B cell (primary cell): ENCODE measurements around the gene PHYHIPL. TPM values are rescaled to one million over a fixed set of nuclear protein-coding genes. Genes with fewer than 3 reads are reported as not detected.

Source experiments
- ATAC-seq: fragments of 200-7000 bp; cut with Tn5 transposase; one replicate; pipeline ENCODE4 v1.10.0; 2021; ENCODE audit warnings: low read depth, mild to moderate bottlenecking, moderate number of reproducible peaks, moderate library complexity
- CTCF ChIA-PET: fragments of 350-600 bp; sonication (Branson Sonifier 250); formaldehyde crosslinking; loops from one replicate; lab custom pipeline; 2021; ENCODE audit warnings: antibody characterized with exemption, inconsistent platforms; lab: Charles Lee
- POLR2A ChIA-PET: fragments of 350-600 bp; sonication (Branson Sonifier 250); formaldehyde crosslinking; loops from one replicate; lab custom pipeline; 2021; ENCODE audit warnings: antibody characterized with exemption; lab: Charles Lee
- DNase-seq: peaks from one replicate; pipeline ENCODE4 v3.0.0; 2013
- H2AFZ ChIP-seq: 2 replicates; pipeline ENCODE4 v1.6.1; 2012; ENCODE audit warnings: mild to moderate bottlenecking, low read depth, low read length; ENCODE audit not compliant: insufficient read depth, poor library complexity, severe bottlenecking
- H3K27ac ChIP-seq, 2 donors: 1 replicate in 1 of 2; 2 replicates in 1 of 2; pipeline ENCODE4 v1.5.1; 2012 to 2013; ENCODE audit warnings: low read length in 2 of 2, mild to moderate bottlenecking in 2 of 2, moderate library complexity in 1 of 2
- H3K27me3 ChIP-seq, 4 experiments: fragments of 200-600 bp in 1 of 4; sonication (generic) in 1 of 4; replicated peaks in 1 of 4; 1 replicate in 2 of 4; 2 replicates in 2 of 4; pipeline versions ENCODE4 v1.6.1 to v1.7.0; 2013 to 2016; ENCODE audit warnings: low read length in 3 of 4, mild to moderate bottlenecking in 2 of 4, mixed read lengths in 1 of 4, moderate library complexity in 1 of 4; ENCODE audit not compliant: insufficient read depth in 4 of 4, control insufficient read depth in 3 of 4; ENCODE audit errors: control extremely low read depth in 1 of 4
- H3K36me3 ChIP-seq, 2 experiments: replicated peaks in 1 of 2; 1 replicate in 1 of 2; 2 replicates in 1 of 2; pipeline versions ENCODE4 v1.6.1 to v1.7.1; 2013; ENCODE audit warnings: low read length in 1 of 2; ENCODE audit not compliant: insufficient read depth in 2 of 2, control insufficient read depth in 1 of 2; ENCODE audit errors: control extremely low read depth in 1 of 2, extremely low read depth in 1 of 2
- H3K4me1 ChIP-seq, 2 donors: fragments of 200-600 bp in 1 of 2; sonication (generic) in 1 of 2; 1 replicate in 1 of 2; 2 replicates in 1 of 2; pipeline versions ENCODE4 v1.5.1 to v1.6.1; 2013 to 2017; ENCODE audit warnings: low read length in 2 of 2; ENCODE audit not compliant: control insufficient read depth in 2 of 2, insufficient read depth in 2 of 2
- H3K4me2 ChIP-seq: replicated peaks from 2 replicates; pipeline ENCODE3; 2012; ENCODE audit warnings: mild to moderate bottlenecking, low read depth, low read length; ENCODE audit not compliant: poor library complexity, severe bottlenecking
- H3K4me3 ChIP-seq, 5 experiments: fragments of 200-600 bp in 1 of 5; sonication (generic) in 1 of 5; 1 replicate in 3 of 5; 2 replicates in 2 of 5; pipeline versions ENCODE4 v1.5.1 to v1.7.0; 2011 to 2016; ENCODE audit warnings: low read length in 4 of 5, mild to moderate bottlenecking in 4 of 5, low read depth in 2 of 5, control low read depth in 1 of 5, moderate library complexity in 1 of 5; ENCODE audit not compliant: insufficient read depth in 1 of 5; ENCODE audit errors: control extremely low read depth in 1 of 5, extremely low read depth in 1 of 5
- H3K79me2 ChIP-seq: fragments of 200-600 bp; sonication (generic); one replicate; pipeline ENCODE4 v1.6.0; 2016; ENCODE audit warnings: low read length; ENCODE audit not compliant: control insufficient read depth, insufficient read depth
- H3K9ac ChIP-seq: fragments of 200-600 bp; sonication (generic); 2 replicates; pipeline ENCODE4 v1.6.1; 2017; ENCODE audit warnings: mild to moderate bottlenecking, low read length, moderate library complexity
- H3K9me3 ChIP-seq, 3 donors: one replicate each; pipeline versions ENCODE4 v1.6.1 to v1.7.1; 2013; ENCODE audit warnings: low read length in 2 of 3; ENCODE audit not compliant: control insufficient read depth in 2 of 3, insufficient read depth in 1 of 3; ENCODE audit errors: control extremely low read depth in 1 of 3
- H4K20me1 ChIP-seq: 2 replicates; pipeline ENCODE4 v1.6.0; 2012; ENCODE audit warnings: mild to moderate bottlenecking, low read length; ENCODE audit not compliant: insufficient read depth, control insufficient read depth, poor library complexity, severe bottlenecking
- H3K27ac Mint-ChIP-seq: one replicate; pipeline ENCODE4 v1.8.0; 2021; ENCODE audit warnings: mixed read lengths
- H3K27me3 Mint-ChIP-seq: one replicate; pipeline ENCODE4 v1.8.0; 2021; ENCODE audit warnings: mixed read lengths
- H3K4me1 Mint-ChIP-seq: one replicate; pipeline ENCODE4 v1.8.0; 2021; ENCODE audit warnings: mixed read lengths
- H3K4me3 Mint-ChIP-seq: one replicate; pipeline ENCODE4 v1.8.0; 2021; ENCODE audit warnings: mixed read lengths
- H3K9me3 Mint-ChIP-seq: one replicate; pipeline ENCODE4 v1.8.0; 2022; ENCODE audit warnings: mixed read lengths; ENCODE audit not compliant: insufficient read depth
- CTCF ChIP-seq: fragments of 200-600 bp; IDR thresholded peaks from one replicate; pipeline ENCODE4 v1.8.0; 2022; ENCODE audit warnings: antibody characterized with exemption, mild to moderate bottlenecking
- EZH2 ChIP-seq: IDR thresholded peaks from 2 replicates; pipeline ENCODE4 v1.6.1; 2012; ENCODE audit warnings: borderline replicate concordance, low read depth, mild to moderate bottlenecking, moderate library complexity, low read length; ENCODE audit not compliant: insufficient read depth, poor library complexity, severe bottlenecking
- WGBS: methylation state at CpG from one replicate; pipeline ENCODE4 v1.1.5; 2013; ENCODE audit warnings: missing lambda C conversion rate; ENCODE audit not compliant: insufficient coverage; 5-methylcytosine and 5-hydroxymethylcytosine counted together
- intact Hi-C: fragments of 100-400 bp; cut with micrococcal nuclease; formaldehyde crosslinking; loops from one replicate; pipeline ENCODE4 v1.10.0; 2022
- polyA plus RNA-seq: library from polyadenylated mRNA; depleted of rRNA; stranded (reverse); fragments of >200 nt; gene quantifications from 2 replicates; pipeline ENCODE4 v1.2.3, GENCODE V29; 2012
- total RNA-seq, 2 donors: library from RNA; stranded (reverse); fragments of 120-200 nt in 1 of 2; gene quantifications; 1 replicate in 1 of 2; 2 replicates in 1 of 2; pipeline versions ENCODE4 v1.2.3 to v1.2.4, GENCODE V29; 2013 to 2022

Gene PHYHIPL
- total and polyA plus RNA-seq, 2 donors (not counting 1 experiment from before 2014, with no cell fraction given): not detected

DNA sequence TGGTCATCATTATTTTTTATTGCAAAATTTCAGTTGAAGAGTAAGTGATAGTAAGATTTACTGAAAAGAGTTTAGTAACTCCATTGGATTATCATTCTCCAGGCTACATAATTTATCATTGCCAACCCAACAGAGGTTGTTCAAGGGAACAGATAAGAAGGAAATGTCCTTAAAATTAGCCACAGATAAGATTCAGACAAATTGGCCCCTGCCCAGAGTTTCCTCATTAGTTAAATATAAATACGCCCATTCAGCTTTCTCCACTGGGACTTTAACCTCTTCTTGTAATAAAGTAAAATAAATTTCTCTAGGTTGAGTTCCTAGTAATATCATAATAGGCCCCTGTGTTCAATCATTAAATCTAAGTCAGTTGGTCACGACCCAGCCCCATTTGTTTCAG, 27.7 kb upstream of the PHYHIPL start:
- ChIA-PET CTCF (no interaction called here), POLR2A (no interaction called here)
- peaks cover 2% of the 10 kb centered on the region for H3K9me3 Mint-ChIP-seq
- TF ChIP-seq CTCF: no peak
- TF ChIP-seq EZH2: no peak
- Histone ChIP-seq H3K27ac (no peak overlapping the region), H3K9me3 (no peaks in the 10 kb centered on the region), H4K20me1 (no peaks in the 10 kb centered on the region), H2AFZ (no peak overlapping the region), H3K9ac (no peak overlapping the region), H3K4me3 (no peak overlapping the region), H3K4me1 (no peaks in the 10 kb centered on the region), H3K27me3 (no peaks in the 10 kb centered on the region), H3K36me3 (no peaks in the 10 kb centered on the region), H3K79me2 (no peaks in the 10 kb centered on the region), H3K4me2 (no peak overlapping the region)
- no peak overlapping the region for H3K27ac Mint-ChIP-seq
- no peak for DNase-seq
- ATAC-seq: no peak
- intact Hi-C loops: no loop called here
- no CpG with 5 or more reads among the region's 2 CpGs for WGBS
- H3K4me1 Mint-ChIP-seq: no peaks in the 10 kb centered on the region
- H3K27me3 Mint-ChIP-seq: no peaks in the 10 kb centered on the region
- no peak overlapping the region for H3K4me3 Mint-ChIP-seq

- H3K27me3 ChIP-seq: no peaks in the 10 kb centered on the region
- Mint-ChIP-seq H3K4me3 (no peak overlapping the region), H3K4me1 (no peaks in the 10 kb centered on the region), H3K9me3 (no peaks in the 10 kb centered on the region), H3K27ac (no peak overlapping the region), H3K27me3 (no peaks in the 10 kb centered on the region)
- no CpG with 5 or more reads among the region's 2 CpGs for WGBS
- intact Hi-C loops: no loop called here
- no peak overlapping the region for H3K27ac ChIP-seq
- ChIA-PET CTCF (no interaction called here), POLR2A (no interaction called here)
- no peaks in the 10 kb centered on the region for H4K20me1 ChIP-seq
- H3K9ac ChIP-seq: no peak overlapping the region
- H3K4me3 ChIP-seq: no peak overlapping the region
- H3K79me2 ChIP-seq: no peaks in the 10 kb centered on the region
- ATAC-seq (no peak), DNase-seq (no peak)
- H3K4me2 ChIP-seq: no peak overlapping the region
- no peak overlapping the region for H2AFZ ChIP-seq
- H3K4me1 ChIP-seq: no peaks in the 10 kb centered on the region
- TF ChIP-seq CTCF: no peak
- TF ChIP-seq EZH2: no peak
- H3K9me3 ChIP-seq: no peaks in the 10 kb centered on the region
- no peaks in the 10 kb centered on the region for H3K36me3 ChIP-seq
Observed at GRCh38 chr10:59155556-59155955, 20.9 kb upstream of the PHYHIPL start.
